ENCODE data around the gene SNAP25.
A peak's percentile ranks its signal among the peaks of the same experiment; 100 is the strongest.

SNAP25 gene

DNA sequence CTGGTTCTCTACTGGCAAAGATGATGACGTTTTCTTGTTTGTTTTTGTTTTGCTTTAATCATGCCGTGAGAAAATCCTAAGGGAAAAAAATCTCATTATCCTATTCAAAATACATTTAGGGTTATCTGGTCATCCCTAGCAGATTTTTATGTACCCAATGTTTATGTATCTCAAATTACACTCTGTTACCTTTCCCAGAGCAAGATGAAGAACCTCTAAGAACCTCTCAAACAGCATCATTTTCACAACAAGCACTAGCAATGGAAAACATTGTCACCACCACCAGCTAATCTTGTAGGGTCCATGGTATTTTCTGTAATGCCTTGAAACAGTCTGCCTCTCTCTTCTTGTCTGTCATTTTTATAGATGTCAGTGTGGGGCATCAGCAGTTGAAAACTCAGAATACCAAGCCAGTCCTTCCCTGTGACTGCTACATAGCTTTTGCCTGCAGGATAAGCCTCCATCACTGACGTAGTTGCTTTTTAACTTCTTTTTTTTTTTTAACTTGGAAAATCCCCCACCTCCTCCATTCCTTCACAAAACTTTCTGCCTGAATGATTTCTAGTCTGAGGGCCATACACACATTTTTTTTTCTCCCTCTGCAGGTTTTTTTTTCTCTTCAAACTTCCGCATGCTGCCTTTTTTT, 2.4 kb upstream of the SNAP25 start:
- Histone ChIP-seq H3K27ac (ENCODE audit: low read depth, low read length, severe bottlenecking) (no peak overlapping the region), H3K4me3 (ENCODE audit: extremely low read depth, insufficient read depth, low read length, poor library complexity, severe bottlenecking) (peak overlapping the region; percentile 55), H3K9me3 (ENCODE audit: control insufficient read depth, low read length) (no peaks in the 10 kb centered on the region), H3K36me3 (ENCODE audit: control insufficient read depth, insufficient read depth, low read length) (no peaks in the 10 kb centered on the region), H3K4me1 (ENCODE audit: control insufficient read depth, insufficient read depth, low read length, poor library complexity, severe bottlenecking) (no peaks in the 10 kb centered on the region)
- WGBS, 2 experiments (ENCODE audit: insufficient coverage in 2 of 2), result 54 to 57% methylated on average over 1 to 2 of the region's 4 CpGs

DNA sequence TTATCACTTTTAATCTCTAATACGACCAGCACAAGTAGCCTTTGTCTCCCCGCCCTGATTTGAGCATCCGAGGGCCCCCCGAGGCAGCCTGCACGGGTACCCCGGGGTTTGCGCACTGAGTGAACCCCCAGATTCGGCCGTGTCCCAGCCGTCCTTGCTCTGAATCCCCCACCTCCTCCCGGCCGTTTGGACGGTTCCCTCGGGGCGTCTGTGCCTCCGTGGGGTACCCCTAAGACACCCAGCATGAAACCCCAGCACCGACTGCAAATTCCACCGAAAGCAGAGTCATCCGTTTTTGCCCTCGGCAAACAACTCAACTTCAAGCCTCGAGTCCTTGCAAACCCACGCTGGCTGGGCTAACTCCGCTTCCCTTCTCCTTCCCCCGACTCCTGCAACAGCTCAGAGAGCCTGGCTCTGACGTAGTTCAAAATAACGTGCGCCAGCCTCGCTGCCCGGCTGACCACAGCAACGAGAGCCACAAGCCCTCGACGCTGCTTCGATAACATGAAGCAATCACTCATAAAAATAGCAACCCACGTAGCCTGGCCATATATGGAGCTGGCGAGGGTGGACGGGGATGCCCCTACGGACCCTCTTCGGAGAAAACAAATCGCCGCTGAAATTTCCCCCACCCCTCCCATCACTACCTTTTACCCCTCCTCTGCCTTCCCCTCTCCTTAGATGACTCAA, 764 bp upstream of the SNAP25 start:
- Histone ChIP-seq H3K9me3 (ENCODE audit: control insufficient read depth, low read length) (no peaks in the 10 kb centered on the region), H3K4me1 (ENCODE audit: control insufficient read depth, insufficient read depth, low read length, poor library complexity, severe bottlenecking) (no peaks in the 10 kb centered on the region), H3K4me3 (ENCODE audit: extremely low read depth, insufficient read depth, low read length, poor library complexity, severe bottlenecking) (peak overlapping the region; percentile 55), H3K36me3 (ENCODE audit: control insufficient read depth, insufficient read depth, low read length) (no peaks in the 10 kb centered on the region), H3K27ac (ENCODE audit: low read depth, low read length, severe bottlenecking) (peak overlapping the region; percentile 88)
- WGBS, 2 experiments (ENCODE audit: insufficient coverage in 2 of 2), result 0% methylated on average over 25 to 28 of the region's 40 CpGs

DNA sequence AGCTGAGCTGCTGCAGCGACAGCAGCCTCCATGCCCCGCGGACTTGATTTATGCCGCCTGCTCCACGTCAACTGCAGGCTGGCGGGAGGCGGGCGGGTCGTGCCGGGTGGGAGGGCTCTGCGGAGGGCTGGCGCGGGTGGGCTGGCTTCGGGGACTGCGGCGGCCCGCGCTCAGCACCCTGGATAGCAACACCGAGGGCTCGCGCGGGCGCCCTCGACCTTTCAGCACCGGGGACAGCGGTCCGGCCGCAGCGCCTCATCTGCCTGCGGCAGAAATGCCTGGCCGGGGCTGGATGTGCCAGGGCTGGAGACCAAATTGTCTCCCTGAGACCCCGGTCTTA, 792 bp downstream of the SNAP25 start:
- no peaks in the 10 kb centered on the region for H3K4me1 ChIP-seq (ENCODE audit: control insufficient read depth, insufficient read depth, low read length, poor library complexity, severe bottlenecking)
- peak overlapping the region; percentile 55 for H3K4me3 ChIP-seq (ENCODE audit: extremely low read depth, insufficient read depth, low read length, poor library complexity, severe bottlenecking)
- H3K36me3 ChIP-seq (ENCODE audit: control insufficient read depth, insufficient read depth, low read length), result no peaks in the 10 kb centered on the region
- WGBS, 2 experiments (ENCODE audit: insufficient coverage in 2 of 2), result 0 to 1% methylated on average over 11 to 23 of the region's 32 CpGs
- no peaks in the 10 kb centered on the region for H3K9me3 ChIP-seq (ENCODE audit: control insufficient read depth, low read length)
- H3K27ac ChIP-seq (ENCODE audit: low read depth, low read length, severe bottlenecking), result no peak overlapping the region

DNA sequence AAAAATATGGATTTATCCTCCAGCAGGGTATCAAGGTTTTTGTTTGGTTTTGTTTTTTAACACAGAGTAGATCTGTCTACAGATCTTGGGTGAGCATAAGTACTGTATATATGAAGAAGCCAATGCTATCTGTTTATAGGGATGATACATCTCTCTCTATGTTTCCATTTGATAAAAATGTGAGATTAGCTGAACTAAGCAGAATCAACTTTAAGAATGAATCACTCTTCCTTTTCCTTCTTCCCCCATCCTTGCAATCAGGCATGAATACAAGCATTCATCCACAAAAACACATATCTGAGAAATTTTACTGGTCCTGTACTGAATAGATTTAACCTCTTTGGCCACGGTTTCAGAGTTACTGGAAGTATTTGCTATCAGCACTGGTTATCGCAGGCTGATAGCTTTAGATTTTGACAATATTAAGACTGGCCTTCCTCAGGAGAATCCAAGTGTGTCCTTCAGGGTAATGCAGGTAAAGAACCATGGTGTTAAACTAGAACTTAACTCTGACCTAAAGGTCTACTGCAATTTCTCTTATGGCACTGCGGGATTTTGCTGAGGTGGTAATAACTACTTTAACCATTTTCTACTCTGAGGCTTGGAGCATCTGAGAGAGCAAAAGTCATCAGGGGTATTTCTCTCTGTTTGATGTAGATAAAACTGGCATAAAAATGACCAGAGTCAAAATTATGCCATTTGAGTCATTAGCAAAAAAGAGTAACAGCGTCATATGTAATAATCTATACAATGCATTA, 1.5 kb downstream of the SNAP25 start:
- WGBS, 2 experiments (ENCODE audit: insufficient coverage in 2 of 2), result 64 to 75% methylated on average over 2 of the region's 4 CpGs
- Histone ChIP-seq H3K36me3 (ENCODE audit: control insufficient read depth, insufficient read depth, low read length) (no peaks in the 10 kb centered on the region), H3K27ac (ENCODE audit: low read depth, low read length, severe bottlenecking) (no peak overlapping the region), H3K4me1 (ENCODE audit: control insufficient read depth, insufficient read depth, low read length, poor library complexity, severe bottlenecking) (no peaks in the 10 kb centered on the region), H3K4me3 (ENCODE audit: extremely low read depth, insufficient read depth, low read length, poor library complexity, severe bottlenecking) (no peak overlapping the region), H3K9me3 (ENCODE audit: control insufficient read depth, low read length) (no peaks in the 10 kb centered on the region)

DNA sequence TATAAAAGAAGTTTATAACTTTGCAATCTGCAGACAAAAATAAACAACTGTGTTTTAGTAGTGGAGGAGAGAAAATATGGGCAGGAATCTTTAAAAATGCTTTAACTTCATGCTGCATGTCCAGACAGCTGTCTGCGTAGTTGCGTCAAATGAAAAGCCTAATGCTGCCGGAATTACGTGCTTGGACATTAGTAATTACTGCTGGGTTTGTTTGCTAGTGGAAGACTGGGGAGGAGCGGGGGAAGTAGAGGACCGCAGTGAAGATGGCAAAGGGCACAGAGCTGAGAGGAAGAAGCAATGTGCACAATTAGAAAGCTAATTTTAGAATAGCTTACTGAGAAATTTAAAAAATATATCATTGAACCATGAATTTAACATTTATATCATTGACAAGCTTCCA, 2.4 kb downstream of the SNAP25 start:
- no peak overlapping the region for H3K4me3 ChIP-seq (ENCODE audit: extremely low read depth, insufficient read depth, low read length, poor library complexity, severe bottlenecking)
- H3K27ac ChIP-seq (ENCODE audit: low read depth, low read length, severe bottlenecking), result no peak overlapping the region
- H3K9me3 ChIP-seq (ENCODE audit: control insufficient read depth, low read length), result no peaks in the 10 kb centered on the region
- no peaks in the 10 kb centered on the region for H3K36me3 ChIP-seq (ENCODE audit: control insufficient read depth, insufficient read depth, low read length)
- no peaks in the 10 kb centered on the region for H3K4me1 ChIP-seq (ENCODE audit: control insufficient read depth, insufficient read depth, low read length, poor library complexity, severe bottlenecking)
- WGBS, 2 experiments (ENCODE audit: insufficient coverage in 2 of 2), result 88 to 94% methylated on average over 4 of the region's 6 CpGs

DNA sequence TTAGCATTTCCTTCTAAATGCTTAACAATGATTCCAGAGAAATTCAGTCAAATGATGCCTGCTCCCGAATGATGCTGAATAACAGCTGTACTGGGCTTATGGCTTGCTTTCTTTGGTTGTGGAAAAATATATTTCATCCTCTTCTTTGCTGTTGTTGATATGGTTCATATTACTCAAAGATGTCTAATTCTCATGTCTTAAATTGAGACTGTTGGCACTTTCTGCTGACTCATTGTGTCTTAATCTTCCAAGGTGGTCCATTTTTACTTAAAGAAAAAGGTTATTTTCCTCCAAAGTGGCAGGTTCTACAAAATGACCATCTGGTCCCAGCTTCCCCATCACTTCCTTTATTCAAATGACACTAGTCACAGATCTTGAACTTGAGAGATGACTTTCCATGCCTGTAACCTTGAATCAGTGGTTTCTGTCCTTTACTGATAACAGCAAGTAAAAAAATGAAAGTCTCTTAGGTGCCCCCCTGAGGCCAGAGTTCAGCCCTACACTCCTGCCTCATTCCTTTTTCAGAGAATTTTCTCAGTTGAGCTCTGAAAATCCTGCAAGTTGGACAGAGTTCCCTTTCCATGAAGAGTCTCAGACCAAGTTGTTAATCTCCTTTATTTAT, 6.9 kb downstream of the SNAP25 start:
- H3K27ac ChIP-seq (ENCODE audit: low read depth, low read length, severe bottlenecking), result no peak overlapping the region
- H3K4me3 ChIP-seq (ENCODE audit: extremely low read depth, insufficient read depth, low read length, poor library complexity, severe bottlenecking), result no peak overlapping the region

DNA sequence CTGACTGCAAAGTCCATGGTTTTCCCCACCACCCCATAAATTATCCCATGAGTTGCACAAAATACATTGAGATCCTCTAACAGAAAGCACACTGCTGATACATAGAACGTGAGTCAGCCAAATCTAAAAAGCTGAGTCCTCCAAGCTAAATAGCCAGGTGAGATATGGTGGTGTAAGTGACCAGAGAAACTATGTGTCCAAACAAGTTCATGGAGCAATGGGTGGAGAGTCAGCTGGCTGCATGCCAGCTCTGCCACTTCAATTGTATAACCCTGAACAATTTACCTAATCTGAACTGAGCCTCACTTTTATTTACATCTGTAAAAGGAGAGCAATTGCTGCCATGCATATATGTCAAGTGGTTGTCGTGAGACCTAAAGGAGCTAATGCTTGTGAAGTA, 9.7 kb downstream of the SNAP25 start:
- no peak overlapping the region for H3K27ac ChIP-seq (ENCODE audit: low read depth, low read length, severe bottlenecking)
- WGBS, 2 experiments (ENCODE audit: insufficient coverage in 2 of 2), result 60% methylated on average over 1 of the region's 2 CpGs; no CpG with 5 or more reads in 1 of the 2 experiments

More for the DNA sequence above, 6.9 kb downstream of the SNAP25 start:
- no peaks in the 10 kb centered on the region for H3K36me3 ChIP-seq (ENCODE audit: control insufficient read depth, insufficient read depth, low read length)
- no peaks in the 10 kb centered on the region for H3K4me1 ChIP-seq (ENCODE audit: control insufficient read depth, insufficient read depth, low read length, poor library complexity, severe bottlenecking)
- WGBS, 2 experiments (ENCODE audit: insufficient coverage in 2 of 2), result 100% methylated on average over 1 of the region's 1 CpG; no CpG with 5 or more reads in 1 of the 2 experiments
- H3K9me3 ChIP-seq (ENCODE audit: control insufficient read depth, low read length), result no peaks in the 10 kb centered on the region

DNA sequence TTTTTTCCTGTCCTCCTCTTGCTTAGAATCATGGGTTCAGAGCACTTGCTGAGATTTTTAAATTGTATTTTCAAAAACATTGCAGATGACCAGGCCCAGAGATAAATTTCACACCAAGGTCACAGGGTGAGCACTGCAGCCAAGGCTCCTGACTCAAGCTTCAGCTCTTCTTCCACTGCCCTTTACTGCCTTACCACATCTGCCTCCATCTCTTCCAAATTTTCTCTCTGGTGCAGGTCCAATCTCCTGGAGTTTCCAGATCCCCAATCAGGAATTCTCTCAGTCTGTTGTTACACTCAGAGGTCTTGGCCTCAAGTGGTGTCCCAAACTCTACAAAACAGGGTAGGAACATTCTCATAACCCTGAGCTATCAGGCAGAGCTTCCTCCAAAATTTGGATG, 12.7 kb downstream of the SNAP25 start:
- no peaks in the 10 kb centered on the region for H3K4me1 ChIP-seq (ENCODE audit: control insufficient read depth, insufficient read depth, low read length, poor library complexity, severe bottlenecking)
- H3K36me3 ChIP-seq (ENCODE audit: control insufficient read depth, insufficient read depth, low read length), result no peaks in the 10 kb centered on the region
- no peak overlapping the region for H3K4me3 ChIP-seq (ENCODE audit: extremely low read depth, insufficient read depth, low read length, poor library complexity, severe bottlenecking)
- no peaks in the 10 kb centered on the region for H3K9me3 ChIP-seq (ENCODE audit: control insufficient read depth, low read length)
- H3K27ac ChIP-seq (ENCODE audit: low read depth, low read length, severe bottlenecking), result no peak overlapping the region

More for the DNA sequence above, 9.7 kb downstream of the SNAP25 start:
- no peaks in the 10 kb centered on the region for H3K36me3 ChIP-seq (ENCODE audit: control insufficient read depth, insufficient read depth, low read length)
- H3K4me1 ChIP-seq (ENCODE audit: control insufficient read depth, insufficient read depth, low read length, poor library complexity, severe bottlenecking), result no peaks in the 10 kb centered on the region
- H3K9me3 ChIP-seq (ENCODE audit: control insufficient read depth, low read length), result no peaks in the 10 kb centered on the region
- no peak overlapping the region for H3K4me3 ChIP-seq (ENCODE audit: extremely low read depth, insufficient read depth, low read length, poor library complexity, severe bottlenecking)

DNA sequence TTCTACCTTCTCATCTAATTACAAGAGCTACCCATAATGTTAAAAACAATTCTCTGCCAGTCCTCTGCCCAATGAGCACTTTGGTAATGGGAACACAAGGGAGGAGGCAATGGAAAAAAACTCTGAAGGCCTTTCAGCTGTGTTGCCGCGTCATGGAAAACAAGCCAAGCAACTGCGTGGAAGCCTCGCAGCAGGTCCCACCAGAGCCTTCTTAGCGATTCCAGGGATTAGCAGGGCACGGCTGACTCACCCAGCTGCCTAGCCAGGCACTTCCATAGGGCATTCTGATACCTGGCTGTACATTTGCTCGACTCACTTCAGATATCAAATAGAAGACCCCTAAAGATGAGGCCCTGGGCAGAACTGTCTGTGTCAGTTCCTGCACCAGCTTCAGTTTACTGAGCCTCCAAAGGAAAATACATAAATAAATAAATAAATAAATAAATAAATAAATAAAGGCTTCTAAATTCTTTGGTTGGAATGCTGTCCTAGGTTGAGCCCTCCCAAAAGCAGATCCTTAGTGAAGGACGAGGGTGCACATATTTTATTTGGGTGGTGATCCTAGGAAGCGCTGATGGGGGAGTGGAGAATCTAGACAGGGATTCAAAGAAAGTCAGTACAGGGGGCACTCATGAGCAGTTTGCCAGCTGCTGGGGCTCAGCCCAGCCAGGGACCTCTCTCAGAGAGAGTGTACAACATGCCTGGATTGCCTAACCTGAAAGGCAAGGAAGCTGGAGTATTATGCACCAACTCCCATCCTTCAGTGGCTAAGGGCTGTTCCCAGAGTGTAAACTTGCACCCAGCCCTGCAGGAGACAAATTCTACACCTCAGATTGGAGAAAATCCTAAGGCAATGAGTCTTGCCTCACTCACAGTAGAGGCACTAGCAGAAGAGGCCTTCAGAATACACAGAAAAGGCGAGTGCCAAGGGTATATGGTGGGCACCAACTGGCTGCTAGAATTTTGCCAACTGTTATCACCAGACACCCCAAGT, 18.2 kb downstream of the SNAP25 start:
- no peaks in the 10 kb centered on the region for H3K9me3 ChIP-seq (ENCODE audit: control insufficient read depth, low read length)
- H3K4me1 ChIP-seq (ENCODE audit: control insufficient read depth, insufficient read depth, low read length, poor library complexity, severe bottlenecking), result no peaks in the 10 kb centered on the region
- no peaks in the 10 kb centered on the region for H3K36me3 ChIP-seq (ENCODE audit: control insufficient read depth, insufficient read depth, low read length)
- H3K4me3 ChIP-seq (ENCODE audit: extremely low read depth, insufficient read depth, low read length, poor library complexity, severe bottlenecking), result no peak overlapping the region
- 72 to 80% methylated on average over 9 to 10 of the region's 10 CpGs for WGBS, 2 experiments (ENCODE audit: insufficient coverage in 2 of 2)
- no peak overlapping the region for H3K27ac ChIP-seq (ENCODE audit: low read depth, low read length, severe bottlenecking)

DNA sequence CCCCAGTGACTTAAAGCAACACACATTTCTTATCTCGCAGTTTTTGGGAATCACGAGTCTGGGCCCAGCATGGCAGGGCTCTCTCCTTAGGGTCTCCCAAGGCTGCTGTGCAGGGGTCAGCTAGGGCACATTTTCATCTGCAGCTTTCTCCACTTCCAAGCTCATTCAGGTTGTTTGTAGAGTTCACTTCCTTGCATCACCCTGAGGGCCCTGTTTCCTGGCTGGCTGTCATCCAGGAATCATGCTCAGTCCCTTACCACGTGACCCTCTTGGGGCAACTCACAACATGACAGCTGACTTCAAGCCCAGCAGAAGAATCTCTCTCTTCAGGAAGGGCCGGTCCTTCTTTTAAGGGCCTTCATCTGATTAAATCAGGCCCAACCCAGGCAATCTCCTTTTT, 21.3 kb downstream of the SNAP25 start:
- no peaks in the 10 kb centered on the region for H3K9me3 ChIP-seq (ENCODE audit: control insufficient read depth, low read length)
- no peak overlapping the region for H3K27ac ChIP-seq (ENCODE audit: low read depth, low read length, severe bottlenecking)
- no peak overlapping the region for H3K4me3 ChIP-seq (ENCODE audit: extremely low read depth, insufficient read depth, low read length, poor library complexity, severe bottlenecking)
- no peaks in the 10 kb centered on the region for H3K36me3 ChIP-seq (ENCODE audit: control insufficient read depth, insufficient read depth, low read length)
- H3K4me1 ChIP-seq (ENCODE audit: control insufficient read depth, insufficient read depth, low read length, poor library complexity, severe bottlenecking), result no peaks in the 10 kb centered on the region
- 63 to 75% methylated on average over 4 of the region's 4 CpGs for WGBS, 2 experiments (ENCODE audit: insufficient coverage in 2 of 2)
